ENCODE results near the gene KRTAP9-6. TPM values are rescaled to one million over a fixed set of nuclear protein-coding genes. Genes with fewer than 3 reads are reported as not detected.
"Not testable (repeated sequence)": the region's sequence is repeated elsewhere in the genome, so short reads cannot be mapped to it uniquely, and the experiment has no call there.

KRTAP9-6 gene
- total RNA-seq: not detected

GRCh38 chr17:41265078-41265477 lies at the start of gene KRTAP9-6:
Gene KRTAP9-6 (plus strand): TSS chr17:41265378. CDS start chr17:41265378, 0 bp downstream.
- TF ChIP-seq CTCF (IDR thresholded peaks at IDR 0.05; ENCODE audit: low read depth): no peak

GRCh38 chr17:41215681-41216080 lies 49.5 kb upstream of the KRTAP9-6 start:
- no peak for TF ChIP-seq CTCF (IDR thresholded peaks at IDR 0.05; ENCODE audit: low read depth)

GRCh38 chr17:41223821-41224220 lies 41.4 kb upstream of the KRTAP9-6 start:
- TF ChIP-seq CTCF (IDR thresholded peaks at IDR 0.05; ENCODE audit: low read depth): no peak

- TF ChIP-seq CTCF (IDR thresholded peaks at IDR 0.05; ENCODE audit: low read depth): no peak
Observed at GRCh38 chr17:41226051-41226450, 39.1 kb upstream of the KRTAP9-6 start.

- TF ChIP-seq CTCF (IDR thresholded peaks at IDR 0.05; ENCODE audit: low read depth): not testable (repeated sequence)
Observed at GRCh38 chr17:41226598-41227095, 38.5 kb upstream of the KRTAP9-6 start, which contains the start of gene KRTAP9-2. Gene KRTAP9-2 (plus strand): TSS chr17:41226648. CDS start chr17:41226655, 7 bp downstream.

- no peak for TF ChIP-seq CTCF (IDR thresholded peaks at IDR 0.05; ENCODE audit: low read depth)
Observed at GRCh38 chr17:41230094-41230493, 35.1 kb upstream of the KRTAP9-6 start.

GRCh38 chr17:41231731-41232130 lies 33.4 kb upstream of the KRTAP9-6 start:
- no peak for TF ChIP-seq CTCF (IDR thresholded peaks at IDR 0.05; ENCODE audit: low read depth)

Data from subcutaneous adipose tissue (tissue), 4 donors.